Measurements from ENCODE around the gene SYNPR. TPM values are rescaled to one million over a fixed set of nuclear protein-coding genes. Genes with fewer than 3 reads are reported as not detected.

The SYNPR gene
- total RNA-seq, 5 donors from 2014 or later (not counting 1 experiment from before 2014, with no cell fraction given) = not detected

- WGBS (ENCODE audit: insufficient coverage) = no CpG with 5 or more reads among the region's 6 CpGs
- no peaks in the 10 kb centered on the region for H3K4me1 Mint-ChIP-seq
These were observed 378.7 kb downstream of the SYNPR start for GRCh38 chr3:63656786-63657185.

GRCh38 chr3:63661242-63661641, 383.1 kb downstream of the SYNPR start:
- H3K4me1 ChIP-seq (ENCODE audit: control insufficient read depth in 1 of 2, extremely low read depth in 1 of 2, insufficient read depth in 2 of 2, low read length in 2 of 2) = no peaks in the 10 kb centered on the region
- Mint-ChIP-seq H3K9me3 (no peaks in the 10 kb centered on the region), H3K4me3 (no peak overlapping the region), H3K36me3 (no peaks in the 10 kb centered on the region), H3K27ac (no peak overlapping the region), H3K4me1 (no peaks in the 10 kb centered on the region), H3K27me3 (no peaks in the 10 kb centered on the region)
- H3K4me3 ChIP-seq (ENCODE audit: control insufficient read depth in 1 of 2, extremely low read depth in 1 of 2, low read length in 1 of 2) = no peak overlapping the region
- ChIA-PET CTCF (no interaction called here), POLR2A (no interaction called here)
- ATAC-seq (replicated peaks in 1 of 4) = no peak
- no peak overlapping the region for H3K27ac ChIP-seq (ENCODE audit: low read length)
- DNase-seq = no peak
- no peaks in the 10 kb centered on the region for H3K9me3 ChIP-seq
- no CpG with 5 or more reads among the region's 1 CpG for WGBS (ENCODE audit: insufficient coverage)
- H3K36me3 ChIP-seq (ENCODE audit: control insufficient read depth in 2 of 2, extremely low read depth in 1 of 2, insufficient read depth in 1 of 2, low read length in 1 of 2) = no peaks in the 10 kb centered on the region
- no peaks in the 10 kb centered on the region for H3K27me3 ChIP-seq (replicated peaks in 1 of 2; ENCODE audit: control insufficient read depth in 2 of 2, extremely low read depth in 1 of 2, insufficient read depth in 2 of 2, low read length in 1 of 2)

More at GRCh38 chr3:63656786-63657185, 378.7 kb downstream of the SYNPR start:
- CTCF ChIA-PET = no interaction called here
- no peak overlapping the region for H3K27ac Mint-ChIP-seq
- peaks cover 0 to 3% (median 0%) of the 10 kb centered on the region in 3 donors for H3K9me3 Mint-ChIP-seq
- H3K36me3 ChIP-seq (ENCODE audit: control insufficient read depth in 2 of 2, extremely low read depth in 1 of 2, insufficient read depth in 1 of 2, low read length in 1 of 2) = no peaks in the 10 kb centered on the region
- H3K9me3 ChIP-seq = no peaks in the 10 kb centered on the region
- POLR2A ChIA-PET = no interaction called here
- no peak overlapping the region for H3K4me3 Mint-ChIP-seq
- no peaks in the 10 kb centered on the region for H3K36me3 Mint-ChIP-seq
- ATAC-seq (replicated peaks in 1 of 4) (no peak), DNase-seq (no peak)
- H3K27ac ChIP-seq (ENCODE audit: low read length) = no peak overlapping the region
- H3K4me1 ChIP-seq (ENCODE audit: control insufficient read depth in 1 of 2, extremely low read depth in 1 of 2, insufficient read depth in 2 of 2, low read length in 2 of 2) = no peaks in the 10 kb centered on the region
- no peaks in the 10 kb centered on the region for H3K27me3 ChIP-seq (replicated peaks in 1 of 2; ENCODE audit: control insufficient read depth in 2 of 2, extremely low read depth in 1 of 2, insufficient read depth in 2 of 2, low read length in 1 of 2)
- H3K27me3 Mint-ChIP-seq = no peaks in the 10 kb centered on the region
- H3K4me3 ChIP-seq (ENCODE audit: control insufficient read depth in 1 of 2, extremely low read depth in 1 of 2, low read length in 1 of 2) = no peak overlapping the region

GRCh38 chr3:63662011-63662410, 383.9 kb downstream of the SYNPR start:
- DNase-seq = no peak
- Histone ChIP-seq H3K4me3 (ENCODE audit: control insufficient read depth in 1 of 2, extremely low read depth in 1 of 2, low read length in 1 of 2) (no peak overlapping the region), H3K4me1 (ENCODE audit: control insufficient read depth in 1 of 2, extremely low read depth in 1 of 2, insufficient read depth in 2 of 2, low read length in 2 of 2) (no peaks in the 10 kb centered on the region), H3K27me3 (replicated peaks in 1 of 2; ENCODE audit: control insufficient read depth in 2 of 2, extremely low read depth in 1 of 2, insufficient read depth in 2 of 2, low read length in 1 of 2) (no peaks in the 10 kb centered on the region), H3K27ac (ENCODE audit: low read length) (no peak overlapping the region), H3K9me3 (no peaks in the 10 kb centered on the region), H3K36me3 (ENCODE audit: control insufficient read depth in 2 of 2, extremely low read depth in 1 of 2, insufficient read depth in 1 of 2, low read length in 1 of 2) (no peaks in the 10 kb centered on the region)
- H3K36me3 Mint-ChIP-seq = no peaks in the 10 kb centered on the region
- H3K9me3 Mint-ChIP-seq = no peaks in the 10 kb centered on the region
- no peak overlapping the region for H3K27ac Mint-ChIP-seq
- H3K4me3 Mint-ChIP-seq = no peak overlapping the region
- ChIA-PET CTCF (no interaction called here), POLR2A (no interaction called here)
- ATAC-seq (replicated peaks in 1 of 4) = no peak
- WGBS (ENCODE audit: insufficient coverage) = 69% methylated on average over 2 of the region's 4 CpGs
- no peaks in the 10 kb centered on the region for H3K4me1 Mint-ChIP-seq
- no peaks in the 10 kb centered on the region for H3K27me3 Mint-ChIP-seq

- Mint-ChIP-seq H3K4me1 (no peaks in the 10 kb centered on the region), H3K27me3 (no peaks in the 10 kb centered on the region), H3K36me3 (no peaks in the 10 kb centered on the region), H3K4me3 (no peak overlapping the region), H3K9me3 (no peaks in the 10 kb centered on the region), H3K27ac (no peak overlapping the region)
- Histone ChIP-seq H3K27ac (ENCODE audit: low read length) (no peak overlapping the region), H3K36me3 (ENCODE audit: control insufficient read depth in 2 of 2, extremely low read depth in 1 of 2, insufficient read depth in 1 of 2, low read length in 1 of 2) (no peaks in the 10 kb centered on the region), H3K4me3 (ENCODE audit: control insufficient read depth in 1 of 2, extremely low read depth in 1 of 2, low read length in 1 of 2) (no peak overlapping the region), H3K9me3 (no peaks in the 10 kb centered on the region), H3K4me1 (ENCODE audit: control insufficient read depth in 1 of 2, extremely low read depth in 1 of 2, insufficient read depth in 2 of 2, low read length in 2 of 2) (no peaks in the 10 kb centered on the region), H3K27me3 (replicated peaks in 1 of 2; ENCODE audit: control insufficient read depth in 2 of 2, extremely low read depth in 1 of 2, insufficient read depth in 2 of 2, low read length in 1 of 2) (no peaks in the 10 kb centered on the region)
- ATAC-seq (replicated peaks in 1 of 4) = no peak
- no peak for DNase-seq
- POLR2A ChIA-PET = no interaction called here
- CTCF ChIA-PET = no interaction called here
These were observed 384.4 kb downstream of the SYNPR start for GRCh38 chr3:63662500-63662899.
